Brain pericyte (primary cell): ENCODE measurements around the gene TCN1.
A peak's percentile ranks its signal among the peaks of the same experiment; 100 is the strongest.
"Not testable (repeated sequence)": the region's sequence is repeated elsewhere in the genome, so short reads cannot be mapped to it uniquely, and the experiment has no call there.

Source experiments
- DNase-seq: peaks from one replicate; pipeline ENCODE4 v3.0.0-alpha.2; 2012; ENCODE audit warnings: low read depth, low spot score

Gene TCN1

DNA sequence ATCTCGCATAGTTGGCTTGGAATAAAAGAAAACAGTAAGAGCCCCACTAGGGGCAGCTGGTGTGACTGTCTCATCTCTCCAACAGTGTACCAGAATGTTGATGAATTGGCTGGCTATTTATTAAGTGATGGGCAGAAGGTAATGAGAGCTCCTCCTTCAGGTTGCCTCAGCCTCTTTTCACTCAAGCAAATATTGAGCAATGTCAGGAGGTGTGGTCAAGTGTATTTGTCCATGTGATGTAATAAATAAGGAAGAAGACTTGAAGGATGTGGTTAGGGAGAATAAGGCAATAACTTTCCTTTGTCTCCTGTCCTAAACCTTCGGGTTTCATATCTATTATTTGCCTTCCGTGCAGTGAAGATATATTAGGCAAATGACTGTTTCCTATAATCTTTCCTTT, at the start of gene TCN1:
Gene TCN1 (minus strand): TSS at position 91 of the 400 bp plus-strand sequence. CDS start 17 bp downstream, at position 74.
- no peak for DNase-seq

GRCh38 chr11:59903569-59903968, 37.3 kb upstream of the TCN1 start:
- not testable (repeated sequence) for DNase-seq

- peak; percentile 53 for DNase-seq
Observed at GRCh38 chr11:59901306-59901705, 35.0 kb upstream of the TCN1 start.

DNA sequence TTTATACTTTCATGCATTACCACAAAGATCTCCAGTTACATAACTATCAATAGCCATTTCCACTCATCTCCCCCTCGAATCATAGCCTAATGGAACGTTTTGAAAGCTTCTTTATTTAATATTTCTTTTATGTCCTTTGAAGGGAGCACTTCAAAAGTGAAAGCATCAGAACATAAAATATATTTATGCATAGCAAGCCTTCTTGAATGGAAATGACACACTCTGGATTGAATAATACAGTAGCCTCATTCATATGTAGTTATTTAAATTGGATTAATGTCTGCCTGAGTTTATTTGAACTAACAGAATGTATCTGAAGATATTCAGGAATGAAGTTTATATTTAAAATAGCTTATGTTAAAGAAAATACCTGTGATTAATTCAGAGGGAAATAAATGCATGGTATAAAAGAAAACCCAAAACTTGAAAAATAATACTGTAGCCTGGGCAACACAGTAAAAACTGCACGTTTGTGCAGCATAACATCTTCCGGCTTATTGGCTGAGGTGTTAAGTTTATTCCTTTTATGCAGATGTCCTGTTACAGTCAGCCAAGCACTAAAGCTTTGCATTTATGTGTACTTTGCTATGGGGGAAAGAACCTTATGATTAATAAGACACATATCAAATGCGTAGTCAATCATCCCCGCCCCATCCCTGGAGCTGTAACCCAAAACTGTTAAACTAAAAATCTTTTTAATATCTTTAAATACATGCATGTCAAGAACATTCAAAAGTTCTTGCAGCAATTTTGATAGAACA, 34.3 kb upstream of the TCN1 start:
- no peak for DNase-seq

- no peak for DNase-seq
Observed at GRCh38 chr11:59899532-59899931, 33.2 kb upstream of the TCN1 start.

GRCh38 chr11:59898650-59899049, 32.4 kb upstream of the TCN1 start:
- DNase-seq, result no peak

DNA sequence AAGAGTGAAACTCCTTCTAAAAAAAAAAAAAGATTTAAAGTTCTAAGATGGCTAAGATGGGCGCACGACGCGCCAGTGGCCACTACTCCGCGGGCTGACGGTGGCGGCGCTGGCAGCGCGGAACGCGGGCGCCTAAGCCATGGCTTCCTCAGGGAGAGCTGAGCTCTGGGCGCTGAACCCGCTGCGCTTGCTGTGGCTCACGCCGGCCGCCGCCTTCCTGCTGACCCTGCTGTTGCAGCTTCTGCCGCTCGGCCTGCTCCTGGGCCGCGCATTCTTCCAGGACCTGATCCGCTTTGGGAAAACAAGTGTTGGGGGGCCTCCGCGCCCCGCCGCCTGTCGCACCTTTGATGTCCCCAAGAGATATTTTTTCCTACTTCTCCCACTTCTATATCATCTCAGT, 31.8 kb upstream of the TCN1 start:
- DNase-seq, result no peak

- DNase-seq, result no peak
Observed at GRCh38 chr11:59894616-59895015, 28.3 kb upstream of the TCN1 start.

GRCh38 chr11:59891781-59892181, 25.5 kb upstream of the TCN1 start:
- no peak for DNase-seq

GRCh38 chr11:59887156-59887555, 20.9 kb upstream of the TCN1 start:
- not testable (repeated sequence) for DNase-seq

DNA sequence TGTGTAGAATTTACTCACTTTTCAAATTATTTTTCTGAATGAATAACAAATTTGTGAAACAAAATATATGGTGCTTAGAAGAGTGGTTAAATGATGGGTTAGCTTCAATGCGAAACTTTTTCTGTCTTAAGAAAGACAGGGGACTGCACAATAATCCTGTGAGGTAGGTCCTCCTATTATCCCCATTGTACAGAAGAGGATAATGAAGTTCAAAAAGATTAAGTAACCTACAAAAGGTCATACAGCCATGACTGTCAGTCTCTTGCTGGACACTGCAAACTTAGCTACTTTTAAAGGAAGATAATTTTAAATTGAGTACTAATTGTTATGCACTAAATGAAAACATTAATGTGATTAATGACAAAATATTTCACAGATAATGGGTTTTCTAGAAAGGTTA, 17.3 kb upstream of the TCN1 start:
- DNase-seq, result no peak

DNA sequence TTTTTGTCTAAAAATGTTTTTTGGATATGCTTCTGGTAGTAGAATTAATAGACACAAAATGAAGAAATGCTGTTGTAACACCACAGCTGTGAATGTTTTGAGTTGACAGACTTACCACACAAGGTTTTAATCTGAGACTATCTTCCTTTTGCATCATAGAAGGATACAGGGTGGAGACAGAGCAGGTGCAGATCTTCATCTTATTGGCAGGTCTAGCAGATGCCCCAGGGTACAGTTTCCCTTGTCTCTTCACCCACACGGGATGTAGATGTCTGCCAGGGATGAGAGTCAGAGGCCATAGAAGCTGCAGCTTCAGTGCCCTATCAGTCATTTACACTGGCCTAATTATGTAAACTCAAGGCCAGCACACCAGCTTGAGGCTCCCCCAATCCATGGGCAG, 13.3 kb upstream of the TCN1 start:
- DNase-seq, result no peak

- no peak for DNase-seq
Observed at GRCh38 chr11:59878575-59878974, 12.3 kb upstream of the TCN1 start, which contains the start of gene OOSP3. OOSP3 (plus strand) TSS chr11:59878782; CDS start chr11:59878809, 27 bp downstream.

- DNase-seq, result no peak
Observed at GRCh38 chr11:59877784-59878183, 11.5 kb upstream of the TCN1 start.

DNA sequence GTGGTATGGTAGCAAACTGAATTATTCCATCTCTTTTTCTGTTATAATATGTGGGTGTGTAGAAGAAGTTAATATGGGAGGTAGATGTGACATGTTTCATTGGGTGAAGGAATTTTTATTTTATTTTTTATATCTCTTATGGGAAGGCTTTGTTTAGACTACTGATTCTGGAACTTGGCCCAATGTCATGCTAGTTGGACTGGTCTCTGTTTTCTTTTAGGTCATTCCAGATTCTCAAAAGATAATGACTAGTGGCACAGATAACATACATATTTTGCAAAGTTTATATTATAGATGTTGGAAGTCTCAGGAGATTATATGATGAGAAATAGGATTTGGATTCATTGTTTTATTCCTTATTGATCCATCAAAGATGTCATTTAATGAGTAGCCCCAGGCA, 11.0 kb upstream of the TCN1 start:
- no peak for DNase-seq

DNA sequence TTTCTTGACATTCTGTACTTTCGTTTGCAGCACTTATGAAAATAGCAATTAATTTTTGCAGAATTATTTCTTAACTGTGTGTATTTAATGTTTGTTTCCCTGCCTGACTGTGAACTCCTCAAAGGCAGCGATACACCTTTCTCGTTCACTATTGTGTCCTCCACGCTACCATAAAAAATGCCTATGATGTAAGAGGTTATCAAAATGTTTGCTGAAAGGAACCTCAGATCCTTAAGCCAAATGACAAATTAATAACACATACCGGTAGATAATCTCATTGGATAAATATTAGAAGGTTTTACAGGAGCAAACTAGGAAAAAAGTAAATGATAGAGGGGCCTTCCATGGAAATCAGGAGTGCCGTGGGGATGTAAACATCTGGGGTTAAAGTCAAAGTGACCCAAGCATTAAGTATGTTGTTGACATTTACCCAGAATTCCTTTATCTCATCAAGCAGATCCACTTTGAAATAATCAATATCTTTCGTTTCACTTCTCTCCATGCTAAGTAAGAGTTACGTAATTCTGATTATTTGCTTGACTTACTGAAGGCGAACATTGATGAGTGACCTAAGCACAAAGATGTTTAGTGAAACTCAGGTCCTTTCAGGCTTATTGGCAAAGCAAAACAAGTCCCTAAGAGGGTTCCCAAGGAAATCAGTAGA, 9.7 kb upstream of the TCN1 start:
- no peak for DNase-seq

- no peak for DNase-seq
Observed at GRCh38 chr11:59872076-59872475, 5.8 kb upstream of the TCN1 start.

GRCh38 chr11:59867946-59868345, 1.7 kb upstream of the TCN1 start:
- DNase-seq, result no peak

GRCh38 chr11:59866836-59867235, 549 bp upstream of the TCN1 start:
- no peak for DNase-seq

DNA sequence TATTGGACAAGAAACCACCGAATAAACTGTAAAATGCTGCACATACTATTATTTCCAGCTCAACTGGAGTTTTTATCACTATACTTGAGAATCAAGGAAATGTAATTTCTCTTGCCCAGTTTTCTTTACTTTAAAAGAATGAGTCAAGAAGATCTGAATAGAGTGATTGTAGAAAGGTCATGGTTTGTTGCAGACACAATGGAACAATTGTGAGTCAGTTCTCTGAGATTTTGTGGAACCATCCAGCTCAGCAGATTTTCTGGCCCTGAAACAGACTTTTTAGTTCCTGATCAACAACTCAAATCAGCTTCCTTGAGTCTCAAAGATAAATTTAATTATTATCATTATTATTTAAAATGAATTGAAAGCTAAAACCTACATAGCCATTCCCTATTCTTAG, 1.3 kb downstream of the TCN1 start:
- DNase-seq, result no peak

GRCh38 chr11:59862252-59862651, 4.0 kb downstream of the TCN1 start:
- DNase-seq, result no peak

- no peak for DNase-seq
Observed at GRCh38 chr11:59859673-59860072, 6.6 kb downstream of the TCN1 start.
